Endometrium (tissue), 2 donors: ENCODE data around the gene GOLGA6A.

Experiments used
- FAIRE-seq: peaks from 2 replicates; lab custom pipeline; 2012; peaks lifted over from hg19 to GRCh38; lab: Jason Lieb, UNC
- donor health status: control.
- donor health status: control.

The GOLGA6A gene

DNA sequence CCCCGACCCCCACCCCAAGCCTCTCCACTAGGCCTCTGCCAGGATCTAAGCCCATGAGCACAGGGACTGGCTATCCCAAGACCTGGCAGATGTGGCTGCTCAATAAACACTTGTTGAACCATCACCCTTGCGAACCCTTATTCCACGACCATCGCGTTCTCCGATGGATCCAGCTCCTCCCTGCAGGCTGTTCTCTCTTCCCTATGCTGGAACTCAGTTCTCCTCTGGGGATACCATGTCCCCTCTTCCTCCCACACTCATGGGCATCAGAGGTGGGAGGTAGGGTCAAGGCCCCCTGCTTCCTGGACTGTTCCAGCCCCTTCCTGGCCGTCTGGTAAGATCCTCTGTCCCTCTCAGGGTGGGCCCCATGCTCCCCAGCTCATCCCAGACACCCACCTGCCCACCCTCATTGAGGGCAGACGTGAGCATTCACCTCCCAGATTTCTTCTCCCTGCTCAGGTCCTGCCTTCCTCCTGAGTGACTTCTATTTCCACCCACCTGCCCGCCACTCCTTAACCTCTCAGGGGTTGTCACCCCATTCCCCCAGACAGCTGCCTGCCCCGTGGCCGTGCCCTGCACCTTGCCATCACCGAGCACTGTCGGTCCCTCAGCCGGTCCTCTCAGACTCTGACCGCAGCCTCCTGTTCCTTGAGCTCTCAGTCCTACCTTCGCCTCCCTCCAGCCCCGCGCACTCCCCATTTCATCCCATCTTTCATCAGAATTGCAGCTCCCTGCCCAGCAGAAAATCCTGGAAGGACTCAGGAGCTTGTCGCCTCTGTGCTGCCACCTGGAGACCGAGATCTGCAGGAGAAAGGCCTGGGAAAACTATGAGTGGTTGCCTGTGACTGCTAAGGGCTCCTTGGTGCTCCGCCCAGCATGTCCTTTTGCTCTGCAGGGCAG, 45.8 kb downstream of the GOLGA6A start:
- FAIRE-seq = no peak

DNA sequence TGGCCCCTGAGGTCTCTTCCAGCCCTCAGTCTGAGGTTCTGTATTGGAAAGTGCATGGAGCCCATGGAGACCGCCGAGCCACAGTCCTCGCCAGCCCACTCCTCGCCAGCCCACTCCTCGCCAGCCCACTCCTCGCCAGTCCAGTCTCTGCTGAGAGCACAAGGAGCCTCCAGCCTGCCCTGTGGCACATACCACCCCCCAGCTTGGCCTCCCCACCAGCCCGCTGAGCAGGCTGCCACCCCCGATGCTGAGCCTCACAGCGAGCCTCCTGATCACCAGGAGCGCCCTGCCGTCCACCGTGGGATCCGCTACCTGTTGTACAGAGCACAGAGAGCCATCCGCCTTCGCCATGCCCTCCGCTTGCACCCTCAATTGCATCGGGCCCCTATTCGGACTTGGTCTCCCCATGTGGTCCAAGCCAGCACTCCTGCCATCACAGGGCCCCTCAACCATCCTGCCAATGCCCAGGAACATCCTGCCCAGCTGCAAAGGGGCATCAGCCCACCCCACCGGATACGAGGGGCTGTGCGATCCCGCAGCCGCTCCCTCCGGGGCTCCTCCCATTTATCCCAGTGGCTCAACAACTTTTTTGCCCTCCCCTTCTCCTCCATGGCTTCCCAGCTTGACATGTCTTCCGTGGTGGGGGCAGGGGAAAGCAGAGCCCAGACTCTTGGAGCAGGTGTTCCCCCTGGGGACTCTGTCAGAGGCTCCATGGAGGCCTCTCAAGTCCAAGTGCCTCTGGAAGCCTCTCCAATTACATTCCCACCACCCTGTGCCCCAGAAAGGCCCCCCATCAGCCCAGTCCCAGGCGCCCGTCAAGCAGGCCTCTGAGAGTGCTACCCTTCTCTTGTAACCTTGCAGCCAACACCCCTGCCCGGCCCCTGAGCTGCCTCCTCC, 47.0 kb downstream of the GOLGA6A start:
- no peak for FAIRE-seq

DNA sequence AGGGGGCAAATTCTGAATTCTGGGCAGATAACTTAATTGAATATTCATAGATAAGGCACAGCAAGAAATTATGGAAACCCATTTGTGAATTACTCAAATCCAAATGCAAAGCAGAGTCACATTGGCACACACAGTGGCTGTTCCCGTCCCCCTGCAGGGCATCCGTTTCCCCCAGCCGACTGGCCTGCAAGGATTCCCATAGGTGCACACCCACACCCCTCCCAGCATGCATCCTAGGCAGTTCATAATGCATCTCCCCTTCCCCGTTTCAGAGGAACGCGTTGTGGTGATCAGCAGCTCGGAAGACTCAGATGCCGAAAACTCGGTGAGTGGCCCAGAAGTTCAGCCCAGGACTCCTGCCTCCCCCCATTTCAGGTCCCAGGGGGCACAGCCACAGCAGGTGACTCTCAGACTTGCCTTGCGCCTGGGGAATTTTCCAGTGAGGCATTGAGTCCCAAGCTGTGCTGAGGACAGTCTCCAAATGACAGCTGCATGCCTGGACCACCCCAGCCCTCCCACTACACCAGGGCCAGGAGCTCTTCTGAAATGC, 48.1 kb downstream of the GOLGA6A start:
- FAIRE-seq = no peak

DNA sequence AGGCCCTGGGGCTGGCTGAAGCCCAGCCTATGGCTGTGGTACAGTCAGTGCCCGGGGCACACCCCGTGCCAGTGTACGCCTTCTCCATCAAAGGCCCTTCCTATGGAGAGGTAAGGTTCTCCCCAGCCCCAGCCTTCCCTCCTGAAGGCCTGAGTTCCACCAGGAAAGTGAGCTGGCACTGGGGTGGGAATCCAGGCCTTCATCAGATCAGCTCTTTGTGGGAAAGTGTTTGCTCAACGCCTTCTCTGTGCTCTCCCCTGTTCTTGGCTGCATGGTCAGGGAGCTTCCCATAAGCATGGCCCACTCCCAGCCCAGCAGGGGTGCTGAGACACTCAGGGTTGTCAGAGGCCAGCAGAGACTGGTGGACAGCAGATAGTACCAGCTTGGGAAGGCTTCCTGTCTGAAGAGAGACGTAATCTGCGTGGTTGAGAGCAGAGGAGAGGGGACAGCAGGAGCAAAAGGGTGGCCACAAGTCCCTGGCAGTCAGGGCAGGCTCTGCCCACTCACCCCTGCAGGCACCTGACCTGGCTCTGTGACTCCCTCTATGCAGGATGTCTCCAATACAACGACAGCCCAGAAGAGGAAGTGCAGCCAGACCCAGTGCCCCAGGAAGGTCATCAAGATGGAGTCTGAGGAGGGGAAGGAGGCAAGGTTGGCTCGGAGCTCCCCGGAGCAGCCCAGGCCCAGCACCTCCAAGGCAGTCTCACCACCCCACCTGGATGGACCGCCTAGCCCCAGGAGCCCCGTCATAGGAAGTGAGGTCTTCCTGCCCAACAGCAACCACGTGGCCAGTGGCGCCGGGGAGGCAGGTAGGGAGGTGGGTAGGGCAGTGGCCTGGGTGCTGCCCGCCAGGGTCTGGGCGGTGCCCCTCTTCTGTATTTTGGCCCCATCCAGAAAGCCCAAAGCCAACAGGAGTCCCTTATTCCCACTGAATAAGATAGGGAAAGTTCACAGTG, 49.5 kb downstream of the GOLGA6A start:
- FAIRE-seq = no peak

DNA sequence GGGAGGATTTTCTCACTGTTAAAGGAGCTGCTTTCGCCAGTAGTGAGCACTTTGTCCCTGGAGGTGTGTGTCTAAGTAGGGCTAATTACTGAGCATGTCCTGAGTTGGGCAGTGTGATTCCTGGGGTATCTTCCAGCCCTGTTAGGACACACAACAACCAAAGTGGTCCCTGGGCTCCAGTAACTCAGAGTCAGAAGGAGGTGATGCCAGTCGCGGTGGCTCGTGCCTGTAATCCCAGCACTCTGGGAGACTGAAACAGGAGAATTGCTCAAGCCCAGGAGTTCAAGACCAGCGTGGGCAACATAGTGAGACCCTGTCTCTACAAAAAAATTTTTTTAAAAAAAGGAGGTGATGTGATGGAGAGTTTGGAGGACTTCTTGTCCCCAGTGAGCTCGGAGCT, 50.3 kb downstream of the GOLGA6A start:
- FAIRE-seq = no peak

DNA sequence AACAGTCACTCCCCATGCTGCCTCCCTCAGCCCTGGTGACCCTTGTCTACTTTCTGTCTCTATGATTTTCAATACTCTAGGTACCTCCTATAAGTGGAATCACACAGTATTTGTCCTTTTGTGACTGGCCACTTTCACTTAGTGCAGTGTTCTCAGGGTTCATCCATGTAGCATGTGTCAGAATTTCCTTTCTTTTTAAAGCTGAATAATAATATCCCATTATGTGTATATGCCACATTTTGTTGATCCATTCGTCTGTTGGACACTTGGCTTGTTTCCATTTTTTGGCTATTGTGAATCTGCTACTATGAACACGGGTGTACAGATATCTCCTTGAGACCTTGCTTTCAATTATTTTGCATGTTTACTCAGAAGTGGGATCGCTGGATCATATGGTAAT, 53.7 kb downstream of the GOLGA6A start:
- no peak for FAIRE-seq

DNA sequence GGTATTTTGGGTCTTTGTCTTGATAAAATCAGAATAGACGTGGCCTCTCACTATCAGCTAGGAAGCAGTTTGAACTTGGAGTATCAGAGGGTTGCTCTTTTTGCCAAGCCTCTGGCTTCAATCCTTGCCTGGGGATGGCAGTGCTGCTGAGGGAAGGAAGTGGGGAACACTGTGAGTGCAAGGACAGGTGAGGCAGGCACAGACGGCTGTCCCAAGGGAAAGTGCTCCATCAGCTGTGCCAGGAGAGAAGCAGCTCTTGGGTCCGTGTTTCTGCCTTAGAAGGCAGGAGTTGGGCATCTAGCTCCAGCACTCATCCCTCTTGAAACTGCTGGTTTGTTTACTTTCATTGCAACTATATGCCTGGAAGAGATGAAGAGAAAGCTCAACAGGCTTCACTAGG, 54.7 kb downstream of the GOLGA6A start:
- no peak for FAIRE-seq

DNA sequence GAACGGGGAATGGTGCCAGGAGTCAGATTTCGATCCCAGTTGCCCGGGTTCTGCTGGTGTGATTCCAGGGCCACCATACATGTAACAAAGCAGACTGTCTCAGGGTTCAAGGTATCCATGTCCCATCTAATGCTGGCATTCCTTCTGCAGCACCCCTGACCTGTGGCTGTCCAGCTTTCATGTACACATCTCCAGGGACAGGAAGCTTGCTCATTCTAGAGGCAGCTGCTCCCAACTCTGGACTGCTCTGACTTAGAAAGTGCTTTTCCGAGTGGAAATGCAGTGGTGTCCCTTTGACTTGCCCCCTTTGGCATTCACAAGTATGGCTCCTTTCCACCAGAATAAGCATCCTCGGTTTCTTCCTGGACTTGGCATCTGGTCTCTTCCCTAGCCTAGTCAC, 56.9 kb downstream of the GOLGA6A start:
- no peak for FAIRE-seq

DNA sequence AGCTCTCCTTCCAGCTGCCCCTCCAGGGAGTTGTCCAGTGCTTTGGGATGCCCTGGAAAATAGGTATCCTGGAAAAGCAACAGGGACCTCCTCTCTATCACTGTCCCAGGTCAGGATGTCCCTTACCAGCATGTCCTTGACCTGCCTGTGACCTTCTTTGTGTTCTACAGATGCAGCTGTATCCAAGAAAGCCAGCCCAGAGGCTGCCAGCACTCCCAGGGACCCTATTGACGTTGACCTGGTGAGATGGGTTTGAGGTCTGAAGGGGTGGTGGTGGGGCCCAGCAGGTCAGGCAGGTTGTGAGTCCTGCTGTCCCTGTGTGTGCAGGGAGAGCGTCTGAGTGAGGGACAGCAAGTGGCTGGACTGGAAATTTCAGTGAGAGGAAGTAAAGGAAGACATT, 57.7 kb downstream of the GOLGA6A start:
- no peak for FAIRE-seq

DNA sequence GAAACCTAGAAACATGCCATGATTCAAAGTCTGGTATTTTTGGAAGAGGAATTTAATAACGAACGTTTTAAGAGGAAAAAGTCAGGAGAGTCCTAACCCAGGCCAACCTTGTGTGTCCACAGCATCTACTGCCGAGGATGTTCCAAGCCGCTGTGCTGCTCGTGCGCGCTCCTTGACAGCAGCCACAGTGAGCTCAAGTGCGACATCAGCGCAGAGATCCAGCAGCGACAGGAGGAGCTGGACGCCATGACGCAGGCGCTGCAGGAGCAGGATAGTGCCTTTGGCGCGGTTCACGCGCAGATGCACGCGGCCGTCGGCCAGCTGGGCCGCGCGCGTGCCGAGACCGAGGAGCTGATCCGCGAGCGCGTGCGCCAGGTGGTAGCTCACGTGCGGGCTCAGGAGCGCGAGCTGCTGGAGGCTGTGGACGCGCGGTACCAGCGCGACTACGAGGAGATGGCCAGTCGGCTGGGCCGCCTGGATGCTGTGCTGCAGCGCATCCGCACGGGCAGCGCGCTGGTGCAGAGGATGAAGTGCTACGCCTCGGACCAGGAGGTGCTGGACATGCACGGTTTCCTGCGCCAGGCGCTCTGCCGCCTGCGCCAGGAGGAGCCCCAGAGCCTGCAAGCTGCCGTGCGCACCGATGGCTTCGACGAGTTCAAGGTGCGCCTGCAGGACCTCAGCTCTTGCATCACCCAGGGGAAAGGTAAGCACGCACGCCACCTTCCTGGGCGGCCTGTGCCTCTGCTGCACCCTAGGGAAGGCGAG, 59.5 kb downstream of the GOLGA6A start:
- FAIRE-seq = no peak
